DOHH2 (cell line): ENCODE results near the gene ASIC1.

Source experiments
- H3F3A ChIP-seq: fragments of 200-600 bp; sonication (generic), shearing (Covaris generic); 2 replicates; pipeline ENCODE4 v1.6.0; 2016; ENCODE audit warnings: antibody characterized with exemption, mild to moderate bottlenecking; ENCODE audit not compliant: control insufficient read depth, insufficient read depth
- H3K27ac ChIP-seq: fragments of 200-600 bp; sonication (generic); 2 replicates; pipeline ENCODE4 v1.5.1; 2014; ENCODE audit warnings: low read depth, mild to moderate bottlenecking, low read length, moderate library complexity
- H3K27me3 ChIP-seq: fragments of 200-600 bp; sonication (generic); 2 replicates; pipeline ENCODE4 v1.6.1; 2014; ENCODE audit warnings: mild to moderate bottlenecking, low read length, mixed read lengths; ENCODE audit not compliant: control insufficient read depth
- H3K36me3 ChIP-seq: fragments of 200-600 bp; sonication (generic); 2 replicates; pipeline ENCODE4 v1.6.1; 2014; ENCODE audit warnings: mild to moderate bottlenecking, low read length, moderate library complexity, mixed read lengths; ENCODE audit not compliant: control insufficient read depth
- H3K4me1 ChIP-seq: fragments of 200-600 bp; sonication (generic); 2 replicates; pipeline ENCODE4 v1.6.1; 2014; ENCODE audit warnings: mild to moderate bottlenecking, low read length, mixed read lengths; ENCODE audit not compliant: control insufficient read depth
- H3K4me2 ChIP-seq: fragments of 200-600 bp; sonication (generic); 2 replicates; pipeline ENCODE4 v1.6.0; 2014; ENCODE audit warnings: mild to moderate bottlenecking, low read length, moderate library complexity
- H3K4me3 ChIP-seq: fragments of 200-600 bp; sonication (generic); 2 replicates; pipeline ENCODE4 v1.5.1; 2014; ENCODE audit warnings: mild to moderate bottlenecking, low read length, mixed read lengths
- H3K79me2 ChIP-seq: fragments of 200-600 bp; sonication (generic); 2 replicates; pipeline ENCODE4 v1.6.1; 2014; ENCODE audit warnings: mild to moderate bottlenecking, low read length, mixed read lengths; ENCODE audit not compliant: control insufficient read depth
- H3K9me2 ChIP-seq: fragments of 200-600 bp; sonication (generic); replicated peaks from 2 replicates; pipeline ENCODE4 v1.6.1; 2014; ENCODE audit warnings: mild to moderate bottlenecking, low read length, mixed read lengths; ENCODE audit not compliant: control insufficient read depth
- H3K9me3 ChIP-seq: fragments of 200-600 bp; sonication (generic); 2 replicates; pipeline ENCODE4 v1.6.1; 2014; ENCODE audit warnings: antibody characterized with exemption, low read length, mixed read lengths; ENCODE audit not compliant: control insufficient read depth, insufficient read depth
- H4K20me1 ChIP-seq: fragments of 200-600 bp; sonication (generic); 2 replicates; pipeline ENCODE4 v1.6.0; 2014; ENCODE audit warnings: low read depth, mild to moderate bottlenecking, antibody characterized with exemption, low read length, moderate library complexity; ENCODE audit not compliant: control insufficient read depth, insufficient read depth
- CTCF ChIP-seq: fragments of 200-600 bp; sonication (generic); IDR thresholded peaks from one replicate; pipeline ENCODE4 v1.5.1; 2014; ENCODE audit warnings: antibody characterized with exemption, mild to moderate bottlenecking, low read depth, low read length; ENCODE audit not compliant: poor library complexity, severe bottlenecking
- EZH2phosphoT487 ChIP-seq: fragments of 200-600 bp; sonication (generic); IDR thresholded peaks from 2 replicates; pipeline ENCODE4 v1.6.1; 2017; ENCODE audit warnings: borderline replicate concordance, mild to moderate bottlenecking, antibody characterized with exemption, low read length, moderate library complexity, mixed read lengths

Gene ASIC1

GRCh38 chr12:50074936-50075807 is 17.8 kb downstream of the ASIC1 start:
- Histone ChIP-seq H3K79me2 (no peaks in the 10 kb centered on the region), H3K27me3 (peaks cover 6% of the 10 kb centered on the region; the same call in 1 of the 2 replicates), H3K4me1 (peaks cover 17% of the 10 kb centered on the region), H3K9me2 (no peaks in the 10 kb centered on the region), H3K36me3 (no peaks in the 10 kb centered on the region), H3K9me3 (no peaks in the 10 kb centered on the region), H3K4me3 (no peak overlapping the region), H4K20me1 (no peaks in the 10 kb centered on the region), H3F3A (no peaks in the 10 kb centered on the region), H3K4me2 (no peak overlapping the region), H3K27ac (no peak overlapping the region)
- TF ChIP-seq EZH2phosphoT487 = no peak
- peak; percentile 92 for TF ChIP-seq CTCF

GRCh38 chr12:50075808-50076170 is 18.4 kb downstream of the ASIC1 start:
- Histone ChIP-seq H3K27me3 (peaks cover 10% of the 10 kb centered on the region; the same call in 1 of the 2 replicates), H3K9me2 (no peaks in the 10 kb centered on the region), H3K4me2 (no peak overlapping the region), H3F3A (no peaks in the 10 kb centered on the region), H3K9me3 (no peaks in the 10 kb centered on the region), H4K20me1 (no peaks in the 10 kb centered on the region), H3K79me2 (no peaks in the 10 kb centered on the region), H3K4me1 (peaks cover 11% of the 10 kb centered on the region), H3K27ac (no peak overlapping the region), H3K36me3 (no peaks in the 10 kb centered on the region), H3K4me3 (no peak overlapping the region)
- TF ChIP-seq CTCF = no peak
- TF ChIP-seq EZH2phosphoT487 = no peak

- Histone ChIP-seq H3F3A (no peaks in the 10 kb centered on the region), H3K9me2 (no peaks in the 10 kb centered on the region), H3K4me1 (0 out of 2 replicates have a peak, but pooled peaks cover 3% of the 10 kb centered on the region), H3K9me3 (no peaks in the 10 kb centered on the region), H3K27me3 (peaks cover 10% of the 10 kb centered on the region; the same call in 1 of the 2 replicates), H3K27ac (no peak overlapping the region), H4K20me1 (no peaks in the 10 kb centered on the region), H3K4me3 (no peak overlapping the region), H3K4me2 (no peak overlapping the region), H3K79me2 (no peaks in the 10 kb centered on the region), H3K36me3 (no peaks in the 10 kb centered on the region)
- TF ChIP-seq EZH2phosphoT487 (no peak), CTCF (no peak)
These were observed 19.7 kb downstream of the ASIC1 start for GRCh38 chr12:50077099-50077498.
